K562 (cell line): ENCODE data around the gene DHRS4L2. TPM values are rescaled to one million over a fixed set of nuclear protein-coding genes. Genes with fewer than 3 reads are reported as not detected.
"Not testable (repeated sequence)": the region's sequence is repeated elsewhere in the genome, so short reads cannot be mapped to it uniquely, and the experiment has no call there.

Experiments
- ATAC-seq: fragments of 200-7000 bp; cut with Tn5 transposase; 3 replicates; pipeline ENCODE4 v1.9.1; 2020; ENCODE audit warnings: moderate library complexity
- BruUV-seq: library from RNA; stranded (reverse); fragments of 400-500 nt; replicated peaks from 2 replicates; lab custom pipeline; 2021; lab: Mats Ljungman, UMichigan
- CTCF ChIA-PET: fragments of 300-600 bp; formaldehyde crosslinking; extraction: SDS; loops from one replicate; lab custom pipeline; 2021; ENCODE audit warnings: low intra/inter-chr PET ratio; lab: Yijun Ruan, JAX
- POLR2A ChIA-PET: fragments of 300-600, 350-650 bp; sonication (Branson Sonifier 250); formaldehyde crosslinking; extraction: SDS; loops from one replicate; lab custom pipeline; 2021; ENCODE audit warnings: antibody characterized with exemption, inconsistent platforms; lab: Yijun Ruan, JAX
- DNase-seq, 4 experiments: peaks; one replicate each; pipeline versions ENCODE4 v3.0.0 to v3.0.0-alpha.2; 2011 to 2018; ENCODE audit warnings: low spot score in 3 of 4, mixed read lengths in 3 of 4; ENCODE audit errors: extremely low read depth in 1 of 4
- FAIRE-seq: peaks from 2 replicates; lab custom pipeline; 2011; peaks lifted over from hg19 to GRCh38; lab: Jason Lieb, UNC
- H2AFZ ChIP-seq: 2 replicates; pipeline ENCODE4 v1.6.0; 2011; ENCODE audit warnings: low read depth, low read length, control low read depth, inconsistent platforms
- H3K27ac ChIP-seq: fragments of 200-600 bp; 3 replicates; pipeline ENCODE4 v1.8.0; 2011; ENCODE audit warnings: low read depth, mild to moderate bottlenecking, control low read depth, inconsistent platforms, low read length, moderate library complexity, mixed read lengths; ENCODE audit errors: extremely low read depth
- H3K27me3 ChIP-seq, 2 experiments: fragments of 300-600 bp in 1 of 2; 2 replicates in 1 of 2; 3 replicates in 1 of 2; pipeline versions ENCODE4 v1.6.0 to v1.8.0; 2011; ENCODE audit warnings: inconsistent platforms in 2 of 2, low read length in 2 of 2, mild to moderate bottlenecking in 1 of 2, mixed read lengths in 1 of 2, moderate library complexity in 1 of 2; ENCODE audit not compliant: control insufficient read depth in 2 of 2, insufficient read depth in 2 of 2
- H3K36me3 ChIP-seq: fragments of 300-600 bp; 3 replicates; pipeline ENCODE4 v1.8.0; 2011; ENCODE audit warnings: mild to moderate bottlenecking, low read length, inconsistent platforms; ENCODE audit not compliant: control insufficient read depth, insufficient read depth
- H3K4me1 ChIP-seq, 2 experiments: fragments of 200-600 bp in 1 of 2; replicated peaks in 1 of 2; 2 replicates in 1 of 2; 3 replicates in 1 of 2; pipeline versions ENCODE4 v1.5.1 to v1.8.0; 2011; ENCODE audit warnings: inconsistent platforms in 2 of 2, low read length in 2 of 2, mild to moderate bottlenecking in 1 of 2, mixed read lengths in 1 of 2, moderate library complexity in 1 of 2; ENCODE audit not compliant: control insufficient read depth in 2 of 2, insufficient read depth in 2 of 2
- H3K4me2 ChIP-seq: 2 replicates; pipeline ENCODE4 v1.6.1; 2011; ENCODE audit warnings: low read length, control low read depth, inconsistent platforms, mixed read lengths; ENCODE audit not compliant: insufficient read depth
- H3K4me3 ChIP-seq: fragments of 200-600 bp; sonication (generic), shearing (Covaris generic); 2 replicates; pipeline ENCODE4 v1.5.1; 2016; ENCODE audit warnings: control low read depth, inconsistent platforms
- H3K79me2 ChIP-seq: fragments of 200-600 bp; 3 replicates; pipeline ENCODE4 v1.8.0; 2011; ENCODE audit warnings: low read length, inconsistent platforms; ENCODE audit not compliant: control insufficient read depth, insufficient read depth
- H3K9ac ChIP-seq, 2 experiments: 2 replicates each; pipeline versions ENCODE4 v1.6.0 to v1.6.1; 2011; ENCODE audit warnings: low read depth in 2 of 2, low read length in 2 of 2, control low read depth in 1 of 2, inconsistent platforms in 1 of 2, mild to moderate bottlenecking in 1 of 2, mixed read lengths in 1 of 2; ENCODE audit not compliant: insufficient read depth in 1 of 2
- H3K9me1 ChIP-seq: one replicate; pipeline ENCODE4 v1.6.0; 2011; ENCODE audit warnings: inconsistent platforms, mild to moderate bottlenecking, low read length, moderate library complexity; ENCODE audit not compliant: control insufficient read depth, insufficient read depth
- H3K9me3 ChIP-seq: replicated peaks from 2 replicates; pipeline ENCODE4 v1.5.1; 2011; ENCODE audit warnings: low read depth, low read length, inconsistent platforms; ENCODE audit not compliant: control insufficient read depth, insufficient read depth
- H4K20me1 ChIP-seq: replicated peaks from 2 replicates; pipeline ENCODE4 v1.6.1; 2011; ENCODE audit warnings: low read length, inconsistent platforms, mixed read lengths; ENCODE audit not compliant: control insufficient read depth, insufficient read depth
- FOS ChIP-seq: IDR thresholded peaks from 3 replicates; pipeline ENCODE4 v1.6.1; 2011; ENCODE audit not compliant: insufficient read length; ENCODE audit errors: extremely low read depth
- FOXM1 ChIP-seq, 2 experiments: fragments of 450-650 bp in 1 of 2; sonication (generic) in 1 of 2; formaldehyde crosslinking in 1 of 2; IDR thresholded peaks; 2 replicates each; pipeline versions ENCODE4 v1.6.1 to v1.9.0; 2017 to 2022; ENCODE audit warnings: low read depth in 2 of 2, mild to moderate bottlenecking in 2 of 2, missing genetic modification reagents in 1 of 2, moderate library complexity in 1 of 2
- NFIC ChIP-seq: fragments of 450-650 bp; IDR thresholded peaks from 2 replicates; pipeline ENCODE4 v1.6.1; 2017; ENCODE audit warnings: mild to moderate bottlenecking, inconsistent platforms
- ZNF354B ChIP-seq: fragments of 250-450 bp; sonication (Bioruptor Pico); IDR thresholded peaks from 2 replicates; pipeline ENCODE4 v1.4.0; 2020
- ZNF699 ChIP-seq: fragments of 250-450 bp; sonication (Bioruptor Pico); IDR thresholded peaks from 2 replicates; pipeline ENCODE4 v1.8.0; 2021; ENCODE audit warnings: mild to moderate bottlenecking, moderate library complexity; ENCODE audit not compliant: insufficient replicate concordance
- WGBS: fragments of 100-300 bp; shearing (Covaris generic); methylation state at CpG from one replicate; pipeline ENCODE4 v1.1.6; 2016; ENCODE audit warnings: low coverage, mixed read lengths; ENCODE audit not compliant: insufficient coverage; ENCODE audit errors: missing lambda C conversion rate; 5-methylcytosine and 5-hydroxymethylcytosine counted together
- in situ Hi-C: fragments of 300-500 bp; cut with MboI; formaldehyde crosslinking; loops from 4 replicates; pipeline ENCODE4 v1.15.0; 2018; ENCODE audit warnings: inconsistent platforms, mixed read lengths
- intact Hi-C: fragments of 100-400 bp; cut with micrococcal nuclease; formaldehyde crosslinking; loops from 2 replicates; pipeline ENCODE4 v1.14.2; 2022
- polyA plus RNA-seq, 8 experiments: library from polyadenylated mRNA; depleted of rRNA in 4 of 8; stranded (reverse) in 5 of 8; unstranded in 3 of 8; fragments of >200 nt; fragmentation: Nextera tagmentation in 2 of 8; fragmentation: Illumina TruSeq in 1 of 8; extraction: Ambion mirVana in 2 of 8; extraction: Trizol in 1 of 8; gene quantifications; 2 replicates each; pipeline versions ENCODE4 v1.2.1 to v1.2.3, GENCODE V29; 2011 to 2014; ENCODE audit warnings: inconsistent platforms in 1 of 8, missing spikeins in 1 of 8
- total RNA-seq, 7 experiments: library from RNA; depleted of rRNA in 6 of 7; stranded (reverse); fragments of >200 nt in 6 of 7; fragmentation: Illumina TruSeq in 2 of 7; extraction: Trizol in 2 of 7; gene quantifications; 2 replicates each; pipeline versions ENCODE4 v1.2.1 to v1.2.3, GENCODE V29; 2011 to 2021; ENCODE audit warnings: low replicate concordance in 1 of 7
- TF ChIP-seq, protein P1 (sequence below): fragments of 250-450 bp; sonication (Bioruptor Pico); IDR thresholded peaks from 2 replicates; pipeline ENCODE4 v1.4.0; 2020; ENCODE audit warnings: mild to moderate bottlenecking, moderate library complexity

DHRS4L2 gene
- total and polyA plus RNA-seq, 9 of the 15 experiments (the other 6 are each of a cell fraction or from before 2014, with no cell fraction given) = 2.3 to 13.7 (median 8.1) TPM

GRCh38 chr14:23984891-23985602 is 3.7 kb upstream of the DHRS4L2 start (continued):
- TF ChIP-seq FOXM1 (IDR thresholded peaks at IDR 0.05; ENCODE audit: low read depth) (no peak), FOXM1 (CRISPR knock-in tag; IDR thresholded peaks at IDR 0.05; ENCODE audit: low read depth) (no peak), NFIC (no peak), ZNF354B (CRISPR knock-in tag) (no peak), ZNF699 (CRISPR knock-in tag) (no peak), FOS (no peak)
- TF ChIP-seq, protein P1, sequence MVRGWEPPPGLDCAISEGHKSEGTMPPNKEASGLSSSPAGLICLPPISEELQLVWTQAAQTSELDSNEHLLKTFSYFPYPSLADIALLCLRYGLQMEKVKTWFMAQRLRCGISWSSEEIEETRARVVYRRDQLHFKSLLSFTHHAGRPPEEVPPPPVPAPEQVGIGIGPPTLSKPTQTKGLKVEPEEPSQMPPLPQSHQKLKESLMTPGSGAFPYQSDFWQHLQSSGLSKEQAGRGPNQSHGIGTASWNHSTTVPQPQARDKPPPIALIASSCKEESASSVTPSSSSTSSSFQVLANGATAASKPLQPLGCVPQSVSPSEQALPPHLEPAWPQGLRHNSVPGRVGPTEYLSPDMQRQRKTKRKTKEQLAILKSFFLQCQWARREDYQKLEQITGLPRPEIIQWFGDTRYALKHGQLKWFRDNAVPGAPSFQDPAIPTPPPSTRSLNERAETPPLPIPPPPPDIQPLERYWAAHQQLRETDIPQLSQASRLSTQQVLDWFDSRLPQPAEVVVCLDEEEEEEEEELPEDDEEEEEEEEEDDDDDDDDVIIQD (CRISPR knock-in tag) = no peak

GRCh38 chr14:23988223-23988606 is 514 bp upstream of the DHRS4L2 start:
- in situ Hi-C loops, CTCF ChIA-PET, H3K4me1 ChIP-seq, H3K4me2 ChIP-seq, H2AFZ ChIP-seq, ATAC-seq, BruUV-seq, H3K9ac ChIP-seq, intact Hi-C loops, POLR2A ChIA-PET, DNase-seq, H3K27ac ChIP-seq, H3K9me3 ChIP-seq, FAIRE-seq, H4K20me1 ChIP-seq, H3K4me3 ChIP-seq, H3K27me3 ChIP-seq, H3K79me2 ChIP-seq, H3K9me1 ChIP-seq, H3K36me3 ChIP-seq: not testable (repeated sequence)
- WGBS = no CpG with 5 or more reads among the region's 6 CpGs

- H3K36me3 ChIP-seq, CTCF ChIA-PET, H3K9me1 ChIP-seq, H3K4me1 ChIP-seq, H3K4me3 ChIP-seq, H3K79me2 ChIP-seq, BruUV-seq, in situ Hi-C loops, H3K9me3 ChIP-seq, H2AFZ ChIP-seq, POLR2A ChIA-PET, H4K20me1 ChIP-seq, FAIRE-seq, H3K27me3 ChIP-seq, DNase-seq, ATAC-seq, H3K4me2 ChIP-seq, H3K27ac ChIP-seq, H3K9ac ChIP-seq, intact Hi-C loops: not testable (repeated sequence)
- WGBS = no CpG with 5 or more reads among the region's 21 CpGs
These were observed 1.2 kb downstream of the DHRS4L2 start for GRCh38 chr14:23989734-23990445.
